Measurements from ENCODE around the gene GIMD1.

The GIMD1 gene

GRCh38 chr4:106384878-106385277, 16.3 kb upstream of the GIMD1 start:
- Histone ChIP-seq H3K4me1 (ENCODE audit: control insufficient read depth, low read length) (no peaks in the 10 kb centered on the region), H3K27me3 (ENCODE audit: control insufficient read depth, low read length) (no peaks in the 10 kb centered on the region), H3F3A (ENCODE audit: control insufficient read depth, insufficient read depth) (no peaks in the 10 kb centered on the region), H3K79me2 (ENCODE audit: control insufficient read depth, low read length) (no peaks in the 10 kb centered on the region), H4K20me1 (ENCODE audit: control insufficient read depth, insufficient read depth, low read depth, low read length) (no peaks in the 10 kb centered on the region), H3K9me3 (ENCODE audit: control insufficient read depth, insufficient read depth, low read length) (peaks cover 9% of the 10 kb centered on the region; the same call in 1 of the 2 replicates), H3K36me3 (ENCODE audit: control insufficient read depth, low read length) (no peaks in the 10 kb centered on the region), H3K9me2 (replicated peaks; ENCODE audit: control insufficient read depth, low read length) (no peaks in the 10 kb centered on the region), H3K27ac (ENCODE audit: low read depth, low read length) (no peak overlapping the region), H3K4me3 (ENCODE audit: low read length) (no peak overlapping the region), H3K4me2 (ENCODE audit: low read length) (no peak overlapping the region)
- TF ChIP-seq EZH2phosphoT487 (IDR thresholded peaks at IDR 0.05; ENCODE audit: borderline replicate concordance, low read length) = no peak
- TF ChIP-seq, protein P1, sequence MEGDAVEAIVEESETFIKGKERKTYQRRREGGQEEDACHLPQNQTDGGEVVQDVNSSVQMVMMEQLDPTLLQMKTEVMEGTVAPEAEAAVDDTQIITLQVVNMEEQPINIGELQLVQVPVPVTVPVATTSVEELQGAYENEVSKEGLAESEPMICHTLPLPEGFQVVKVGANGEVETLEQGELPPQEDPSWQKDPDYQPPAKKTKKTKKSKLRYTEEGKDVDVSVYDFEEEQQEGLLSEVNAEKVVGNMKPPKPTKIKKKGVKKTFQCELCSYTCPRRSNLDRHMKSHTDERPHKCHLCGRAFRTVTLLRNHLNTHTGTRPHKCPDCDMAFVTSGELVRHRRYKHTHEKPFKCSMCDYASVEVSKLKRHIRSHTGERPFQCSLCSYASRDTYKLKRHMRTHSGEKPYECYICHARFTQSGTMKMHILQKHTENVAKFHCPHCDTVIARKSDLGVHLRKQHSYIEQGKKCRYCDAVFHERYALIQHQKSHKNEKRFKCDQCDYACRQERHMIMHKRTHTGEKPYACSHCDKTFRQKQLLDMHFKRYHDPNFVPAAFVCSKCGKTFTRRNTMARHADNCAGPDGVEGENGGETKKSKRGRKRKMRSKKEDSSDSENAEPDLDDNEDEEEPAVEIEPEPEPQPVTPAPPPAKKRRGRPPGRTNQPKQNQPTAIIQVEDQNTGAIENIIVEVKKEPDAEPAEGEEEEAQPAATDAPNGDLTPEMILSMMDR (IDR thresholded peaks at IDR 0.05; ENCODE audit: low read depth, low read length, poor library complexity, severe bottlenecking) = no peak

DNA sequence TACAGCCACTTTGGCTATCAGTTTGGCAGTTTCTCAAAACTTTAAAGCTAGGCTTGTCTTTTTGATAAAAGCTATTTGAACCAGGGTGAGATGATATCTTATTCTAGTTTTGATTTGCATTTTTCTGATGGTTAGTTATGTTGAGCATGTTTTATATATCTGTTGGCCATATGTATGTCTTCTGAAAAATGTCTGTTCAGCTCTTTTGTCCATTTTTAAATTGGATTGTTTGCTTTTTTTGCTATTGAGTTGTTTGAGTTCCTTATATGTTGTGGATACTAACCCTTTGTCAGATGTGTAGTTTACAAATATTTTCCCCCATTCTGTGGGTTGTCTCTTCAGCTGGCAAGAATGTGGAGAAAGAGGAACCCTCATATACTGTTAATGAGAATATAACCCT, 11.6 kb upstream of the GIMD1 start:
- no peaks in the 10 kb centered on the region for H4K20me1 ChIP-seq (ENCODE audit: control insufficient read depth, insufficient read depth, low read depth, low read length)
- no peaks in the 10 kb centered on the region for H3F3A ChIP-seq (ENCODE audit: control insufficient read depth, insufficient read depth)
- H3K4me1 ChIP-seq (ENCODE audit: control insufficient read depth, low read length) = no peaks in the 10 kb centered on the region
- no peaks in the 10 kb centered on the region for H3K36me3 ChIP-seq (ENCODE audit: control insufficient read depth, low read length)
- no peak for TF ChIP-seq EZH2phosphoT487 (IDR thresholded peaks at IDR 0.05; ENCODE audit: borderline replicate concordance, low read length)
- TF ChIP-seq, protein P1 (IDR thresholded peaks at IDR 0.05; ENCODE audit: low read depth, low read length, poor library complexity, severe bottlenecking) = no peak
- peaks cover 4% of the 10 kb centered on the region; the same call in 1 of the 2 replicates for H3K9me3 ChIP-seq (ENCODE audit: control insufficient read depth, insufficient read depth, low read length)
- no peaks in the 10 kb centered on the region for H3K9me2 ChIP-seq (replicated peaks; ENCODE audit: control insufficient read depth, low read length)
- no peak overlapping the region for H3K4me2 ChIP-seq (ENCODE audit: low read length)
- H3K27me3 ChIP-seq (ENCODE audit: control insufficient read depth, low read length) = no peaks in the 10 kb centered on the region
- H3K79me2 ChIP-seq (ENCODE audit: control insufficient read depth, low read length) = no peaks in the 10 kb centered on the region
- H3K27ac ChIP-seq (ENCODE audit: low read depth, low read length) = no peak overlapping the region
- H3K4me3 ChIP-seq (ENCODE audit: low read length) = no peak overlapping the region

- Histone ChIP-seq H4K20me1 (ENCODE audit: control insufficient read depth, insufficient read depth, low read depth, low read length) (no peaks in the 10 kb centered on the region), H3K4me3 (ENCODE audit: low read length) (no peak overlapping the region), H3K4me2 (ENCODE audit: low read length) (no peak overlapping the region), H3K9me2 (replicated peaks; ENCODE audit: control insufficient read depth, low read length) (no peaks in the 10 kb centered on the region), H3K9me3 (ENCODE audit: control insufficient read depth, insufficient read depth, low read length) (no peaks in the 10 kb centered on the region), H3F3A (ENCODE audit: control insufficient read depth, insufficient read depth) (no peaks in the 10 kb centered on the region; the same call in 1 of the 2 replicates), H3K27me3 (ENCODE audit: control insufficient read depth, low read length) (peaks cover 2% of the 10 kb centered on the region; the same call in 1 of the 2 replicates), H3K27ac (ENCODE audit: low read depth, low read length) (no peak overlapping the region), H3K79me2 (ENCODE audit: control insufficient read depth, low read length) (no peaks in the 10 kb centered on the region), H3K36me3 (ENCODE audit: control insufficient read depth, low read length) (no peaks in the 10 kb centered on the region), H3K4me1 (ENCODE audit: control insufficient read depth, low read length) (peaks cover 6% of the 10 kb centered on the region)
- TF ChIP-seq, protein P1 (IDR thresholded peaks at IDR 0.05; ENCODE audit: low read depth, low read length, poor library complexity, severe bottlenecking) = no peak
- no peak for TF ChIP-seq EZH2phosphoT487 (IDR thresholded peaks at IDR 0.05; ENCODE audit: borderline replicate concordance, low read length)
Observed at GRCh38 chr4:106373026-106373425, 4.4 kb upstream of the GIMD1 start.
